H1 (cell line): ENCODE results near the gene PHOX2A. TPM values are rescaled to one million over a fixed set of nuclear protein-coding genes. Genes with fewer than 3 reads are reported as not detected.

Source experiments
- CTCF ChIA-PET: fragments of 300-600 bp; sonication (Branson Sonifier 250); formaldehyde crosslinking; loops from one replicate; lab custom pipeline; 2021; ENCODE audit not compliant: partially characterized antibody; lab: Charles Lee
- POLR2A ChIA-PET: fragments of 300-600 bp; sonication (Branson Sonifier 250); formaldehyde crosslinking; loops from one replicate; lab custom pipeline; 2021; ENCODE audit warnings: inconsistent platforms; ENCODE audit not compliant: partially characterized antibody; lab: Charles Lee
- DNase-seq, 2 experiments: peaks; one replicate each; pipeline versions ENCODE4 v3.0.0 to v3.0.0-alpha.2; 2010 to 2022; ENCODE audit warnings: low spot score in 2 of 2, low read depth in 1 of 2, mixed read lengths in 1 of 2
- FAIRE-seq: peaks from 2 replicates; lab custom pipeline; 2011; peaks lifted over from hg19 to GRCh38; lab: Jason Lieb, UNC
- H2AFZ ChIP-seq: 2 replicates; pipeline ENCODE4 v1.8.1; 2012; ENCODE audit warnings: low read length, inconsistent platforms
- H2AK5ac ChIP-seq: 2 replicates; pipeline ENCODE4 v1.6.1; 2013; ENCODE audit warnings: low read depth, low read length
- H2BK120ac ChIP-seq: replicated peaks from 2 replicates; pipeline ENCODE3; 2013; ENCODE audit warnings: low read depth, low read length, inconsistent platforms
- H2BK12ac ChIP-seq: 2 replicates; pipeline ENCODE4 v1.6.1; 2013; ENCODE audit warnings: low read depth, low read length
- H2BK15ac ChIP-seq: 2 replicates; pipeline ENCODE4 v1.6.1; 2013; ENCODE audit warnings: low read length
- H2BK20ac ChIP-seq: 2 replicates; pipeline ENCODE4 v1.6.1; 2013; ENCODE audit warnings: low read length
- H2BK5ac ChIP-seq: 2 replicates; pipeline ENCODE4 v1.6.1; 2013; ENCODE audit warnings: low read depth, low read length
- H3K14ac ChIP-seq: 2 replicates; pipeline ENCODE4 v1.6.1; 2013; ENCODE audit warnings: inconsistent platforms; ENCODE audit not compliant: insufficient read length
- H3K18ac ChIP-seq: 2 replicates; pipeline ENCODE4 v1.6.1; 2013; ENCODE audit warnings: low read length; ENCODE audit errors: extremely low read depth
- H3K23ac ChIP-seq: 2 replicates; pipeline ENCODE4 v1.6.1; 2013; ENCODE audit warnings: inconsistent platforms; ENCODE audit not compliant: insufficient read length
- H3K23me2 ChIP-seq: 2 replicates; pipeline ENCODE4 v1.6.1; 2013; ENCODE audit warnings: low read depth, low read length
- H3K27ac ChIP-seq: 2 replicates; pipeline ENCODE4 v1.6.1; 2011; ENCODE audit warnings: low read depth, low read length, inconsistent platforms
- H3K27me3 ChIP-seq, 4 experiments: replicated peaks in 1 of 4; 1 replicate in 1 of 4; 2 replicates in 3 of 4; pipeline versions ENCODE4 v1.6.1 to v1.8.1; 2011 to 2013; ENCODE audit warnings: low read length in 3 of 4, mild to moderate bottlenecking in 3 of 4, inconsistent platforms in 2 of 4, mixed read lengths in 2 of 4, moderate library complexity in 1 of 4; ENCODE audit not compliant: control insufficient read depth in 3 of 4, insufficient read depth in 3 of 4; ENCODE audit errors: extremely low read depth in 1 of 4
- H3K36me3 ChIP-seq, 4 experiments: 2 replicates each; pipeline versions ENCODE4 v1.6.1 to v1.8.1; 2011 to 2013; ENCODE audit warnings: mild to moderate bottlenecking in 4 of 4, low read length in 3 of 4, moderate library complexity in 2 of 4, control low read depth in 1 of 4, inconsistent platforms in 1 of 4; ENCODE audit not compliant: insufficient read depth in 4 of 4, control insufficient read depth in 2 of 4
- H3K4ac ChIP-seq: replicated peaks from 2 replicates; pipeline ENCODE3; 2013; ENCODE audit warnings: low read length, low read depth, mixed read lengths, inconsistent platforms; ENCODE audit not compliant: insufficient read length
- H3K4me1 ChIP-seq, 4 experiments: replicated peaks in 1 of 4; 1 replicate in 1 of 4; 2 replicates in 3 of 4; pipeline versions ENCODE4 v1.6.1 to v1.8.1; 2011 to 2013; ENCODE audit warnings: low read length in 3 of 4, inconsistent platforms in 2 of 4, mixed read lengths in 1 of 4; ENCODE audit not compliant: insufficient read depth in 4 of 4, control insufficient read depth in 3 of 4
- H3K4me2 ChIP-seq, 2 experiments: 2 replicates each; pipeline versions ENCODE4 v1.6.1 to v1.8.1; 2011 to 2013; ENCODE audit warnings: low read depth in 2 of 2, low read length in 2 of 2, control low read depth in 1 of 2, inconsistent platforms in 1 of 2, mild to moderate bottlenecking in 1 of 2; ENCODE audit not compliant: insufficient read depth in 1 of 2
- H3K4me3 ChIP-seq, 4 experiments: fragments of 200-600, 300-600 bp in 1 of 4; sonication (generic), shearing (Covaris generic), sonication (Bioruptor Twin) in 1 of 4; 2 replicates each; pipeline versions ENCODE4 v1.5.1 to v1.8.1; 2011 to 2016; ENCODE audit warnings: low read length in 4 of 4, low read depth in 3 of 4, control low read depth in 2 of 4, inconsistent platforms in 2 of 4, mild to moderate bottlenecking in 2 of 4, mixed read lengths in 1 of 4, moderate library complexity in 1 of 4; ENCODE audit not compliant: insufficient read depth in 2 of 4; ENCODE audit errors: extremely low read depth in 1 of 4
- H3K56ac ChIP-seq: replicated peaks from 2 replicates; pipeline ENCODE3; 2013; ENCODE audit warnings: low read depth, mild to moderate bottlenecking, mixed read lengths, low read length, inconsistent platforms; ENCODE audit not compliant: insufficient read length
- H3K79me1 ChIP-seq: 2 replicates; pipeline ENCODE4 v1.6.1; 2013; ENCODE audit warnings: low read depth, low read length, control low read depth
- H3K79me2 ChIP-seq, 2 experiments: 2 replicates each; pipeline versions ENCODE4 v1.6.1 to v1.8.1; 2012 to 2013; ENCODE audit warnings: low read length in 2 of 2, mild to moderate bottlenecking in 2 of 2, inconsistent platforms in 1 of 2; ENCODE audit not compliant: insufficient read depth in 2 of 2, control insufficient read depth in 1 of 2
- H3K9ac ChIP-seq, 4 experiments: replicated peaks in 1 of 4; 1 replicate in 1 of 4; 2 replicates in 3 of 4; pipeline versions ENCODE4 v1.6.1 to v1.8.1; 2011 to 2013; ENCODE audit warnings: low read depth in 3 of 4, low read length in 3 of 4, control low read depth in 2 of 4, mild to moderate bottlenecking in 2 of 4, moderate library complexity in 2 of 4, inconsistent platforms in 1 of 4; ENCODE audit errors: extremely low read depth in 1 of 4
- H3K9me3 ChIP-seq, 2 experiments: 2 replicates each; pipeline versions ENCODE4 v1.6.1 to v1.8.1; 2012 to 2013; ENCODE audit warnings: mild to moderate bottlenecking in 2 of 2, moderate library complexity in 2 of 2, control low read depth in 1 of 2, inconsistent platforms in 1 of 2, low read depth in 1 of 2, low read length in 1 of 2, mixed read lengths in 1 of 2; ENCODE audit not compliant: insufficient read depth in 2 of 2
- H4K20me1 ChIP-seq, 2 experiments: replicated peaks in 1 of 2; 2 replicates each; pipeline versions ENCODE3 to v1.8.1; 2011 to 2013; ENCODE audit warnings: inconsistent platforms in 2 of 2, low read length in 2 of 2, mild to moderate bottlenecking in 1 of 2; ENCODE audit not compliant: insufficient read depth in 2 of 2, control insufficient read depth in 1 of 2
- H4K5ac ChIP-seq: 2 replicates; pipeline ENCODE4 v1.6.1; 2013; ENCODE audit warnings: low read length, low read depth, mixed read lengths, inconsistent platforms; ENCODE audit not compliant: insufficient read length
- H4K8ac ChIP-seq: 2 replicates; pipeline ENCODE4 v1.8.0; 2013; ENCODE audit warnings: mild to moderate bottlenecking, moderate library complexity, low read length, inconsistent platforms; ENCODE audit not compliant: insufficient read depth; ENCODE audit errors: extremely low read depth
- H4K91ac ChIP-seq: replicated peaks from 2 replicates; pipeline ENCODE3; 2013; ENCODE audit warnings: low read length, mixed read lengths, inconsistent platforms; ENCODE audit not compliant: insufficient read length
- ATF2 ChIP-seq: IDR thresholded peaks from 2 replicates; pipeline ENCODE4 v1.6.1; 2012; ENCODE audit warnings: low read length, inconsistent platforms
- CBX5 ChIP-seq: fragments of 300-800, 300-1000 bp; sonication (generic); IDR thresholded peaks from 2 replicates; pipeline ENCODE4 v1.7.1; 2016; ENCODE audit warnings: antibody characterized with exemption, low read length, low read depth
- EZH2 ChIP-seq: fragments of 200-600 bp; sonication (generic); IDR thresholded peaks from 2 replicates; pipeline ENCODE4 v1.7.1; 2012; ENCODE audit warnings: low read depth, mild to moderate bottlenecking, moderate library complexity, low read length, inconsistent platforms; ENCODE audit not compliant: severe bottlenecking
- POLR2A ChIP-seq, 2 experiments: IDR thresholded peaks; 1 replicate in 1 of 2; 2 replicates in 1 of 2; pipeline ENCODE4 v1.6.1; 2011; ENCODE audit warnings: low read depth in 2 of 2, low read length in 2 of 2, mild to moderate bottlenecking in 2 of 2; ENCODE audit errors: control extremely low read depth in 1 of 2
- WGBS, 2 experiments: shearing (Covaris generic) in 1 of 2; methylation state at CpG; one replicate each; pipeline versions ENCODE4 v1.1.6 to v1.1.7; 2013 to 2015; ENCODE audit warnings: low lambda C conversion rate in 2 of 2, mixed read lengths in 2 of 2, inconsistent platforms in 1 of 2, low coverage in 1 of 2, missing lambda C conversion rate in 1 of 2; ENCODE audit not compliant: insufficient replicate concordance in 2 of 2, insufficient coverage in 1 of 2, insufficient read length in 1 of 2; ENCODE audit errors: extremely low coverage in 1 of 2, missing lambda C conversion rate in 1 of 2; 5-methylcytosine and 5-hydroxymethylcytosine counted together
- polyA plus RNA-seq, 7 experiments: library from polyadenylated mRNA; depleted of rRNA in 3 of 7; stranded (reverse) in 5 of 7; unstranded in 2 of 7; fragments of >200 nt in 5 of 7; fragments of 200-250 nt in 2 of 7; gene quantifications; 1 replicate in 5 of 7; 2 replicates in 1 of 7; 4 replicates in 1 of 7; pipeline versions ENCODE4 v1.2.1 to v1.2.3, GENCODE V29; 2011 to 2013; ENCODE audit warnings: missing spikeins in 2 of 7, mixed read lengths in 2 of 7
- total RNA-seq: library from RNA; stranded (reverse); fragmentation: NEBNext Ultra II Directional; extraction: Animal tissue kit (Norgen Biotek cat#: 25700); gene quantifications from 2 replicates; pipeline ENCODE4 v1.2.1, GENCODE V29; 2021

PHOX2A gene
- total and polyA plus RNA-seq, 2 of the 8 experiments (the other 6 are each of a cell fraction or from before 2014, with no cell fraction given): 0.67 TPM; not detected in 1

DNA sequence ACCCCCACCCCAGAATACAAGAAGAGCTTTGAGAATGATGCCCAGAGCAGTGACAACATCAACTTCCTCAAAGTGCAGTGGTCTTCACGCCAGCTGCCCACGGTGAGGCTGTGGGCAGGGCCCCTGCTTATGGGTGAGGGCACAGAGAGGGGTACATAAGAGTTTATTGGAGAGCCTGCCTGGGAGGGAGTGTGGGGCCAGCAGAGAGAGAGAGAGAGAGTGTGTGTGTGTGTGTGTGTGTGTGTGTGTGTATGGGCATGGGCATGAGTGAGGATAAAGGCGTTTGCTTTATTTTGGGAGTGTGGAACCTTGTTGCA lies 9.5 kb downstream of the PHOX2A start:
- Histone ChIP-seq H4K5ac (no peak overlapping the region), H3K79me2 (no peaks in the 10 kb centered on the region), H2BK12ac (no peak overlapping the region), H3K14ac (no peak overlapping the region), H3K4me3 (no peak overlapping the region), H3K4me2 (no peak overlapping the region), H2BK5ac (no peak overlapping the region), H3K4me1 (peaks cover 3 to 18% (median 13%) of the 10 kb centered on the region in 4 experiments), H3K27ac (no peak overlapping the region), H4K8ac (no peak overlapping the region), H2BK120ac (no peak overlapping the region), H3K79me1 (peaks cover 3% of the 10 kb centered on the region; the same call in 1 of the 2 replicates), H2AK5ac (no peak overlapping the region), H3K4ac (no peak overlapping the region), H3K9me3 (no peaks in the 10 kb centered on the region), H3K23ac (no peak overlapping the region), H3K27me3 (peaks cover 2 to 12% (median 9%) of the 10 kb centered on the region in 4 experiments), H4K20me1 (peaks cover 11 to 18% of the 10 kb centered on the region in 2 experiments), H2BK20ac (no peak overlapping the region), H3K23me2 (peaks cover 6% of the 10 kb centered on the region; the same call in 1 of the 2 replicates), H4K91ac (no peak overlapping the region), H2BK15ac (no peak overlapping the region), H3K56ac (no peak overlapping the region), H3K18ac (no peak overlapping the region), H2AFZ (no peak overlapping the region), H3K36me3 (peaks cover 23 to 61% (median 56%) of the 10 kb centered on the region in 4 experiments), H3K9ac (no peak overlapping the region)
- DNase-seq: no peak
- FAIRE-seq: no peak
- ChIA-PET POLR2A (interaction anchor here (0.8 to 7.7 kb wide), 5 partner anchors 9 to 209 kb away, joined by 3 to 160 read pairs (median 4); partner anchors contain the start of gene INPPL1), CTCF (interaction anchor here (0.9 to 5.2 kb wide), 3 partner anchors 8 to 196 kb away, joined by 5 to 72 read pairs (median 6); partner anchors contain the start of gene INPPL1)
- TF ChIP-seq CBX5 (no peak), POLR2A (IDR thresholded peaks at IDR 0.05; ENCODE audit: control extremely low read depth in 1 of 2, low read depth in 2 of 2, low read length in 2 of 2) (no peak), EZH2 (no peak), ATF2 (no peak)
- WGBS, 2 experiments: 90% methylated on average over 3 of the region's 3 CpGs; no CpG with 5 or more reads in 1 of the 2 experiments
